Mesothelial cell of epicardium (in vitro differentiated cells): Measurements from ENCODE around the gene IGIP. TPM values are rescaled to one million over a fixed set of nuclear protein-coding genes. Genes with fewer than 3 reads are reported as not detected.

Source experiments
- DNase-seq, 2 experiments: peaks; one replicate each; pipeline ENCODE4 v3.0.0; 2021; ENCODE audit warnings: low spot score in 2 of 2; ENCODE audit not compliant: unreplicated experiment in 2 of 2
- H3K27ac Mint-ChIP-seq: 2 replicates; pipeline ENCODE4 v1.8.0; 2021; ENCODE audit warnings: mixed read lengths
- H3K27me3 Mint-ChIP-seq: 2 replicates; pipeline ENCODE4 v1.8.0; 2021; ENCODE audit warnings: low read depth, mixed read lengths
- H3K36me3 Mint-ChIP-seq: 2 replicates; pipeline ENCODE4 v1.8.0; 2021; ENCODE audit warnings: mixed read lengths
- H3K4me1 Mint-ChIP-seq: 2 replicates; pipeline ENCODE4 v1.8.0; 2021; ENCODE audit warnings: mixed read lengths
- H3K4me3 Mint-ChIP-seq: 2 replicates; pipeline ENCODE4 v1.8.0; 2021; ENCODE audit warnings: mild to moderate bottlenecking, moderate library complexity, mixed read lengths
- H3K9me3 Mint-ChIP-seq: 2 replicates; pipeline ENCODE4 v1.8.0; 2021; ENCODE audit warnings: mixed read lengths
- total RNA-seq: library from RNA; stranded (reverse); gene quantifications from 3 replicates; pipeline ENCODE4 v1.2.1, GENCODE V29; 2021
- TF ChIP-seq, protein P1 (sequence below): fragments of 200-600 bp; sonication (generic); IDR thresholded peaks from one replicate; pipeline ENCODE4 v1.5.0; 2021; ENCODE audit warnings: antibody characterized with exemption; ENCODE audit not compliant: unreplicated experiment

Gene IGIP
- total RNA-seq, 1 donor from 2014 or later, result 2.8 TPM

DNA sequence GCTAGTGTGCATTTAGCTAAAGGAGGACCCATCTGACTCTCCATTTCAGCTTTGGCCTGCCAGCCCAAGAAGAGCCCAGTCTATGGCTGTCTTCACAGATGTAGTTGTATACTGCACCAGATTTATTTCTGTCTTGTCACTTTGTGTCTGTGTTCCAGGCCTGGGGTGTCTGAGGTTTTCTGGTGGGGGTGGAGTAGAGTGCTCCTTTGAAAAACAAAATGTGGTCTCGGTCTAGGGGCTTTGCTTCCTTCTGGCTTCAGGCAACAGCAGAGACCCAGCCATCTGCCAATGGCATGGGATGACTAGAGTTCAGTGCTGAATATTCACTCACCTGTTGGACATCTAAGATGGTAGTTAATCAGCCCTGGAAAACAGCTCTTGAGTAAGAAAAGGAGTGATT is 10.9 kb downstream of the IGIP start:
- peaks cover 3% of the 10 kb centered on the region for H3K4me1 Mint-ChIP-seq
- H3K27me3 Mint-ChIP-seq, result peaks cover 10% of the 10 kb centered on the region
- H3K27ac Mint-ChIP-seq, result no peak overlapping the region
- H3K9me3 Mint-ChIP-seq, result peaks cover 5% of the 10 kb centered on the region
- no peaks in the 10 kb centered on the region for H3K36me3 Mint-ChIP-seq
- peak in 1 of 2 experiments; percentile 19 for DNase-seq
- TF ChIP-seq, protein P1, sequence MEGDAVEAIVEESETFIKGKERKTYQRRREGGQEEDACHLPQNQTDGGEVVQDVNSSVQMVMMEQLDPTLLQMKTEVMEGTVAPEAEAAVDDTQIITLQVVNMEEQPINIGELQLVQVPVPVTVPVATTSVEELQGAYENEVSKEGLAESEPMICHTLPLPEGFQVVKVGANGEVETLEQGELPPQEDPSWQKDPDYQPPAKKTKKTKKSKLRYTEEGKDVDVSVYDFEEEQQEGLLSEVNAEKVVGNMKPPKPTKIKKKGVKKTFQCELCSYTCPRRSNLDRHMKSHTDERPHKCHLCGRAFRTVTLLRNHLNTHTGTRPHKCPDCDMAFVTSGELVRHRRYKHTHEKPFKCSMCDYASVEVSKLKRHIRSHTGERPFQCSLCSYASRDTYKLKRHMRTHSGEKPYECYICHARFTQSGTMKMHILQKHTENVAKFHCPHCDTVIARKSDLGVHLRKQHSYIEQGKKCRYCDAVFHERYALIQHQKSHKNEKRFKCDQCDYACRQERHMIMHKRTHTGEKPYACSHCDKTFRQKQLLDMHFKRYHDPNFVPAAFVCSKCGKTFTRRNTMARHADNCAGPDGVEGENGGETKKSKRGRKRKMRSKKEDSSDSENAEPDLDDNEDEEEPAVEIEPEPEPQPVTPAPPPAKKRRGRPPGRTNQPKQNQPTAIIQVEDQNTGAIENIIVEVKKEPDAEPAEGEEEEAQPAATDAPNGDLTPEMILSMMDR, result no peak
- H3K4me3 Mint-ChIP-seq, result no peak overlapping the region

DNA sequence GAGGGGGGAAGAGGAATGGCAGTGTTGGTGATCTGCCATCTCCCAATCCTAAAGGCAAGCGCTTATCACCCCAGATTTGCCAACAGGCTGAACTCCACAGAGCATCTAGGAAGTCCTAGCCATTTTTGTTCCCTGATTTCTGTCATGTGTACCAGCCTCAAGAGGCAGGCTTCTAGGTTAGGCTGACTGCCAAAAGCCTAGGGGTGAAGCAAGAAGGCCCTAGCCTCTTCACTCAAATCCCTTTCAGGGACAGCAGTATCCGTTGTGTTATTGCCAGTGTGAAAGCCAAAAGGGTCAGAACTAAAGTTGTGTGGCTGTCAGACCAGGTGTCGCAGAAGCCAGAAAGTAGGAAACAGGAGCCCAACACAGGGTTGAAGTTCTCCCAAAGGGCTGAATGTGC is 14.7 kb downstream of the IGIP start:
- Mint-ChIP-seq H3K27me3 (peaks cover 24% of the 10 kb centered on the region), H3K4me1 (peaks cover 4% of the 10 kb centered on the region), H3K27ac (no peak overlapping the region), H3K36me3 (no peaks in the 10 kb centered on the region), H3K9me3 (peaks cover 5% of the 10 kb centered on the region), H3K4me3 (no peak overlapping the region)
- TF ChIP-seq, protein P1, result no peak
- peak in 1 of 2 experiments; percentile 3 for DNase-seq

DNA sequence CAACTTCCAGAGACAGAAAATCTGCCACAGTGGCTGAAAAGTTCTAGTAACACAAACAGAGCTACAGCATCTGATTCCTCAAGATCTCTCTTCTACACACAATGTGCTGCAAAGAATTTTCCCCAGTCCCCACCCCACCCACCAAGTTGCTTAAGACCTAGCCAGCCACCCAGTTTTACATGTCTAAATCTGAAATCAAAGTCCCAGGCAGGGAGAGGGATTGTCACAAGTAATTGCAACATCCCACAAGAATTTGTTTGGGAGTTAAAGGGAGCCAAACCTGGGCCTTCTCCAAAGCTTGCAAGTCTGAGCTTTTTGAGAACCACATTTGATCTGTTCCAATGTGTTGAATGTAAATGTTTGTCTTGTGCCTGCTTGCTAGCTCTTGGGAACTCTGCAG is 15.5 kb downstream of the IGIP start:
- Mint-ChIP-seq H3K4me3 (no peak overlapping the region), H3K36me3 (no peaks in the 10 kb centered on the region), H3K27ac (no peak overlapping the region), H3K27me3 (peaks cover 30% of the 10 kb centered on the region), H3K4me1 (peaks cover 7% of the 10 kb centered on the region), H3K9me3 (peaks cover 5% of the 10 kb centered on the region)
- DNase-seq, result peak in 1 of 2 experiments; percentile 17
- TF ChIP-seq, protein P1, result no peak

DNA sequence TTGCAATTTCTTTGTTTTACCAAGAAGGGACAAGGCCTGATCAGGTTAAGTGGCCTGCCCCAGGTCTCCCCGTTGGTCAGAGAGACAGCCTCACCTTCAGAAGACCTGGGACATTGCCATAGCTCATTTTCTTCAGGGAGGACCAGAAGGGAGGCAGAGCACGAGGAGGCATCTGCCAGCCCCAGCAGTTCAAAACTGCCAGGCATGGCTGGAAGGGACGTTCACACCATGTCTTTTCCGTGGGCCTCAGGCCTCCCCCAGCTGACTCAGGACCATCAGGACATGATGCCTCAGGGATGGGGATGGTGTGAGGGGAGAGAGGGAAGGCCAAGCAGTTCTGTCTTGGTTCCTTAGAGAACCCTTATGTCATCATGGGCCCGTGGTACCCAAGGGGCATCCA is 16.5 kb downstream of the IGIP start:
- TF ChIP-seq, protein P1, result no peak
- peaks cover 39% of the 10 kb centered on the region for H3K27me3 Mint-ChIP-seq
- no peak overlapping the region for H3K4me3 Mint-ChIP-seq
- H3K4me1 Mint-ChIP-seq, result peaks cover 12% of the 10 kb centered on the region
- peaks cover 5% of the 10 kb centered on the region for H3K9me3 Mint-ChIP-seq
- DNase-seq, result peak in 1 of 2 experiments; percentile 10
- no peak overlapping the region for H3K27ac Mint-ChIP-seq
- no peaks in the 10 kb centered on the region for H3K36me3 Mint-ChIP-seq

DNA sequence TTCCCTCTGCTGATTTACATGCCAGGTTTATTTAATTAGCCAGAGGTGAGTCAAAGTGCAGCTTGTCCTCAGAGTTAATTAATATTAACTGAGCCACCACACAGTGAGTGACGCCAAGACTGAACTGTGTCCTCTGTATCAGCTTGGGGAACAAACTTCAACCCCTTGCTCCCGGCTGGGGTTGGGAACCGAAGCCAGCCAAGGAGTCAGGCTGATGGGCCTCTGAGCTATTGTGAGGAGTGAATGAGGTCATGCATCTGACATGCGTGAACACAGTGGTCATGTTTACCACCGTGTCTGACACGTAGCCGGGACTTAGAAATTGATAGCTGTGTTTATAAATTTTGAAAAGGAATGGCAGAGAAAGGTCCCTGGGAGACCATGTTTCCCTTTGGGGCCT is 17.1 kb downstream of the IGIP start:
- Mint-ChIP-seq H3K9me3 (peaks cover 5% of the 10 kb centered on the region), H3K27ac (no peak overlapping the region), H3K27me3 (peaks cover 45% of the 10 kb centered on the region), H3K36me3 (no peaks in the 10 kb centered on the region), H3K4me1 (peaks cover 12% of the 10 kb centered on the region), H3K4me3 (no peak overlapping the region)
- TF ChIP-seq, protein P1, result no peak
- peak in 1 of 2 experiments; percentile 27 for DNase-seq
